CD14-positive monocyte (primary cell): Measurements from ENCODE around the gene ZNF143. TPM values are rescaled to one million over a fixed set of nuclear protein-coding genes. Genes with fewer than 3 reads are reported as not detected.

ENCODE experiments used
- DNase-seq, 3 donors: peaks; one replicate each; pipeline ENCODE4 v3.0.0-alpha.2; 2011 to 2022
- H2AFZ ChIP-seq: 2 replicates; pipeline ENCODE4 v1.6.0; 2012; ENCODE audit warnings: mild to moderate bottlenecking, low read depth, low read length, inconsistent platforms; ENCODE audit not compliant: insufficient read depth, poor library complexity, severe bottlenecking
- H3K27ac ChIP-seq, 2 donors: 1 replicate in 1 of 2; 2 replicates in 1 of 2; pipeline ENCODE4 v1.5.1; 2012 to 2013; ENCODE audit warnings: low read length in 2 of 2, control low read depth in 1 of 2, inconsistent platforms in 1 of 2, low read depth in 1 of 2, mild to moderate bottlenecking in 1 of 2
- H3K27me3 ChIP-seq, 2 donors: one replicate each; pipeline versions ENCODE4 v1.6.0 to v1.6.1; 2011 to 2013; ENCODE audit warnings: low read length in 2 of 2; ENCODE audit not compliant: control insufficient read depth in 2 of 2, insufficient read depth in 2 of 2
- H3K36me3 ChIP-seq, 2 donors: replicated peaks in 1 of 2; 1 replicate in 1 of 2; 2 replicates in 1 of 2; pipeline versions ENCODE4 v1.5.1 to v1.6.1; 2012 to 2013; ENCODE audit warnings: low read length in 2 of 2, control low read depth in 1 of 2, inconsistent platforms in 1 of 2, mild to moderate bottlenecking in 1 of 2; ENCODE audit not compliant: insufficient read depth in 2 of 2, control insufficient read depth in 1 of 2
- H3K4me1 ChIP-seq, 2 donors: 1 replicate in 1 of 2; 2 replicates in 1 of 2; pipeline versions ENCODE4 v1.5.1 to v1.6.1; 2012 to 2013; ENCODE audit warnings: low read length in 2 of 2, control low read depth in 1 of 2, inconsistent platforms in 1 of 2, mild to moderate bottlenecking in 1 of 2, moderate library complexity in 1 of 2; ENCODE audit not compliant: insufficient read depth in 2 of 2, control insufficient read depth in 1 of 2
- H3K4me2 ChIP-seq: replicated peaks from 2 replicates; pipeline ENCODE3; 2012; ENCODE audit warnings: low read length, moderate library complexity, mild to moderate bottlenecking; ENCODE audit not compliant: poor library complexity, severe bottlenecking; ENCODE audit errors: extremely low read depth
- H3K4me3 ChIP-seq, 3 experiments: fragments of 200-600 bp in 1 of 3; sonication (generic) in 1 of 3; replicated peaks in 1 of 3; 1 replicate in 2 of 3; 2 replicates in 1 of 3; pipeline ENCODE4 v1.5.1; 2011 to 2013; ENCODE audit warnings: low read length in 3 of 3, mild to moderate bottlenecking in 3 of 3, control low read depth in 2 of 3, low read depth in 2 of 3, inconsistent platforms in 1 of 3, moderate library complexity in 1 of 3
- H3K79me2 ChIP-seq: 2 replicates; pipeline ENCODE4 v1.6.0; 2012; ENCODE audit warnings: mild to moderate bottlenecking, control low read depth, inconsistent platforms, low read length, moderate library complexity; ENCODE audit not compliant: insufficient read depth
- H3K9ac ChIP-seq: 2 replicates; pipeline ENCODE4 v1.6.0; 2017; ENCODE audit warnings: low read length, mild to moderate bottlenecking; ENCODE audit not compliant: insufficient read depth, poor library complexity, severe bottlenecking
- H3K9me3 ChIP-seq, 2 donors: replicated peaks in 1 of 2; 1 replicate in 1 of 2; 2 replicates in 1 of 2; pipeline versions ENCODE4 v1.5.1 to v1.6.1; 2012 to 2013; ENCODE audit warnings: low read length in 2 of 2, control low read depth in 1 of 2; ENCODE audit not compliant: control insufficient read depth in 1 of 2, insufficient read depth in 1 of 2
- H4K20me1 ChIP-seq: 2 replicates; pipeline ENCODE4 v1.6.0; 2012; ENCODE audit warnings: mild to moderate bottlenecking, low read length, control low read depth, moderate library complexity; ENCODE audit not compliant: insufficient read depth
- H3K27ac Mint-ChIP-seq, 7 donors: one replicate each; pipeline ENCODE4 v1.8.0; 2020; ENCODE audit warnings: mild to moderate bottlenecking in 7 of 7, mixed read lengths in 7 of 7, moderate library complexity in 6 of 7, inconsistent platforms in 2 of 7
- H3K27me3 Mint-ChIP-seq, 3 donors: one replicate each; pipeline ENCODE4 v1.8.0; 2021 to 2022; ENCODE audit warnings: low read depth in 3 of 3, mild to moderate bottlenecking in 3 of 3, mixed read lengths in 3 of 3, moderate library complexity in 3 of 3, inconsistent platforms in 1 of 3
- H3K36me3 Mint-ChIP-seq, 2 donors: one replicate each; pipeline ENCODE4 v1.8.0; 2020; ENCODE audit warnings: mixed read lengths in 2 of 2, inconsistent platforms in 1 of 2, mild to moderate bottlenecking in 1 of 2
- H3K4me1 Mint-ChIP-seq: one replicate; pipeline ENCODE4 v1.8.0; 2020; ENCODE audit warnings: mild to moderate bottlenecking, mixed read lengths
- H3K4me3 Mint-ChIP-seq, 2 donors: one replicate each; pipeline ENCODE4 v1.8.0; 2020; ENCODE audit warnings: mild to moderate bottlenecking in 2 of 2, mixed read lengths in 2 of 2, moderate library complexity in 1 of 2
- H3K9me3 Mint-ChIP-seq, 7 donors: one replicate each; pipeline ENCODE4 v1.8.0; 2020 to 2022; ENCODE audit warnings: mixed read lengths in 7 of 7, mild to moderate bottlenecking in 6 of 7, moderate library complexity in 6 of 7, inconsistent platforms in 2 of 7
- CTCF ChIP-seq: fragments of 200-600 bp; IDR thresholded peaks from one replicate; pipeline ENCODE4 v1.8.0; 2022; ENCODE audit warnings: antibody characterized with exemption, mild to moderate bottlenecking
- WGBS: methylation state at CpG from one replicate; pipeline ENCODE4 v1.1.5; 2013; ENCODE audit warnings: missing lambda C conversion rate; ENCODE audit not compliant: insufficient coverage; 5-methylcytosine and 5-hydroxymethylcytosine counted together
- intact Hi-C, 2 donors: fragments of 100-400 bp; cut with micrococcal nuclease; formaldehyde crosslinking; loops; one replicate each; pipeline versions ENCODE4 v1.15.0 to v1.15.1; 2023
- polyA plus RNA-seq, 3 donors: library from polyadenylated mRNA; depleted of rRNA in 1 of 3; unstranded in 2 of 3; stranded (reverse) in 1 of 3; fragments of 300-500 nt in 2 of 3; fragments of >200 nt in 1 of 3; fragmentation: Illumina TruSeq in 2 of 3; gene quantifications; 1 replicate in 2 of 3; 2 replicates in 1 of 3; pipeline ENCODE4 v1.2.3, GENCODE V29; 2012 to 2021

The ZNF143 gene
- polyA plus RNA-seq, 3 donors, result 26.8 to 30.5 (median 30.1) TPM

- no peak for TF ChIP-seq CTCF
- no peak for DNase-seq
- H3K27ac ChIP-seq, result no peak overlapping the region
- WGBS, result 100% methylated on average over 3 of the region's 9 CpGs
- no peaks in the 10 kb centered on the region for H3K27me3 ChIP-seq
- no peak overlapping the region for H3K4me3 ChIP-seq
- peaks cover 5 to 17% of the 10 kb centered on the region in 2 donors for H3K4me1 ChIP-seq
- intact Hi-C loops, result loop anchor here in 1 of 2 donors (5.0 to 10.0 kb wide), 3 partner anchors 33 to 184 kb away; partner anchors contain the start of gene SWAP70
- no peaks in the 10 kb centered on the region for H3K36me3 ChIP-seq
- no peaks in the 10 kb centered on the region for H3K9me3 ChIP-seq
- H3K27me3 Mint-ChIP-seq, result peaks cover 0 to 3% (median 0%) of the 10 kb centered on the region in 3 donors
- no peak overlapping the region for H3K4me3 Mint-ChIP-seq
- H3K9ac ChIP-seq, result no peak overlapping the region
- no peaks in the 10 kb centered on the region for H4K20me1 ChIP-seq
- H3K27ac Mint-ChIP-seq, result no peak overlapping the region
- peaks cover 19% of the 10 kb centered on the region for H3K79me2 ChIP-seq
- no peaks in the 10 kb centered on the region for H3K9me3 Mint-ChIP-seq
- no peak overlapping the region for H3K4me2 ChIP-seq
- H2AFZ ChIP-seq, result no peak overlapping the region
- H3K36me3 Mint-ChIP-seq, result no peaks in the 10 kb centered on the region
- peaks cover 27% of the 10 kb centered on the region for H3K4me1 Mint-ChIP-seq
Measured at GRCh38 chr11:9570313-9571025, 109.7 kb downstream of the ZNF143 start.

DNA sequence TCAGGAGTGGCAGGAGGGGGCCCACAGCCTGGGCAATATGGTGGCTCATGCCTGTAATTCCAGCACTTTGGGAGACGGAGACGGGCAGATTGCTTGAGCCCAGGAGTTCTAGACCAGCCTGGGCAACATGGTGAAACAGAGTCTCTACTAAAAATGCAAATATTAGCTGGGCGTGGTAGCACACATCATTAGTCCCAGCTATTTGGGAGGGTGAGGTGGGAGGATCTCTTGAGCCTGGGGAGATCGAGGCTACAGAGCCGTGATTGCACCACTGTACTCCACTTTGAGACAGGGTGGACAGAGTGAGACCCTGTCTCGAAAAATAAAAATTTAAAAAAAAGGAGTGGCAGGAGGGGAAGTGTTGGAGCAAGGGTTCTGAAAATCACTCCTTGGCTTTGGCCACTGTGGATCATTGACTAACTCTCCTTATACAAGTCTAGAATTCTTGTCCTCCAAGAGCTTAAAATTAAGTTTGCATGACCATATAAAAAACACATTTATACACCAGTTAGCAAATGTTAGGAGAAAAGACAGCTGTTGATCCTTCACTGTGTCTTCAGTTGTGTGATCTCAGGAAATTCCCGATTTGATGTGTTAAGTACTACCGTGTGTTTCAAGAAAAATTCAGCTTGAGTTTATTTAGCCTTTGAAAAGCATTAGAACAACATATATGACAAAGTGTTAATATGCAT lies 110.4 kb downstream of the ZNF143 start:
- Histone ChIP-seq H3K4me1 (peaks cover 10 to 25% of the 10 kb centered on the region in 2 donors), H4K20me1 (no peaks in the 10 kb centered on the region), H3K9me3 (no peaks in the 10 kb centered on the region), H2AFZ (no peak overlapping the region), H3K79me2 (peaks cover 26% of the 10 kb centered on the region), H3K36me3 (no peaks in the 10 kb centered on the region), H3K9ac (no peak overlapping the region), H3K27ac (no peak overlapping the region), H3K4me3 (no peak overlapping the region), H3K27me3 (no peaks in the 10 kb centered on the region), H3K4me2 (no peak overlapping the region)
- whole genome bisulfite sequencing, result 0% methylated on average over 1 of the region's 8 CpGs
- DNase-seq, result no peak
- TF ChIP-seq CTCF, result no peak
- no peaks in the 10 kb centered on the region for H3K9me3 Mint-ChIP-seq
- no peaks in the 10 kb centered on the region for H3K36me3 Mint-ChIP-seq
- H3K4me3 Mint-ChIP-seq, result no peak overlapping the region
- no peak overlapping the region for H3K27ac Mint-ChIP-seq
- peaks cover 0 to 3% (median 0%) of the 10 kb centered on the region in 3 donors for H3K27me3 Mint-ChIP-seq
- H3K4me1 Mint-ChIP-seq, result peaks cover 29% of the 10 kb centered on the region
- intact Hi-C loops, result loop anchor here in 1 of 2 donors (5.0 to 10.0 kb wide), 3 partner anchors 34 to 184 kb away; partner anchors contain the start of gene SWAP70
